GM23248 (cell line): ENCODE results near the gene RACK1.

Source experiments
- EZH2 ChIP-seq: fragments of 200-600 bp; sonication (generic); IDR thresholded peaks from 2 replicates; pipeline ENCODE4 v1.6.1; 2018; ENCODE audit warnings: antibody characterized with exemption, mild to moderate bottlenecking; ENCODE audit not compliant: insufficient read depth, poor library complexity, severe bottlenecking
- EZH2phosphoT487 ChIP-seq: fragments of 200-600 bp; sonication (generic); IDR thresholded peaks from 2 replicates; pipeline ENCODE4 v1.6.1; 2018; ENCODE audit warnings: antibody characterized with exemption, moderate library complexity, mild to moderate bottlenecking, low read depth; ENCODE audit not compliant: insufficient read depth

DNA sequence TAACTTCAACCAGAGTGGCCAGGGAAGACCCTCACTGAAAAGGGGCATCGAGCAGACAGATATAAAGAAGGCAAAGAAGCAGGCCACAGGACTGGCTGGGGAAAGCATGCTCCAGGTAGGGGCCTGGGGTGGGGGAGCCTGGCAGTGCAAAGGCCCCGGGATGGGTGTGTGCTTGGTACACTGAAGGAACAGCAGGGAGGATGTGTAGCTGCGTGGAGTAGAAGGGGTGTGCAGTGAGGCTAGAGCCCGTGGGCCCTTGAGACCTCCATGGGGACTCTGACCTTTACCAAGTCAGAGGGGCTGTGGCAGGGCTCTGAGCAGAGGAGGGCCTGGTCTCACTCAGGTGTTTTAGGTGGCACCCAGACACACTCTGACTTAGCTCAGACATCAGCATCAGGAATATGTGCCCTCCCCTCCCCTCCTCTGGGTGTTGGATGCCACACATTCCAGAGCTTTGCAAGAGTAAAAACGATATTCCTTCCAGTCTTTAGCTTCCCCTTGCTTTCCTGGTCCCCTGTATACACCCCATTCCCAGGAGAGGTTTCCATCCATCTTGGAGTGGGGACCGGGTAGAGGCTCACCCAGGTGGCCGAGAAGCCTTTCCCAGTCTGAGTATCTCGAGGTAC lies 46.3 kb downstream of the RACK1 start:
- TF ChIP-seq EZH2 (no peak), EZH2phosphoT487 (no peak)
